H9 (cell line): ENCODE results near the gene PITX1. TPM values are rescaled to one million over a fixed set of nuclear protein-coding genes. Genes with fewer than 3 reads are reported as not detected.

ENCODE experiments used
- DNase-seq: peaks from one replicate; pipeline ENCODE4 v3.0.0-alpha.2; 2017
- H2AFZ ChIP-seq: one replicate; pipeline ENCODE4 v1.6.1; 2013; ENCODE audit warnings: mild to moderate bottlenecking, low read length, control low read depth, moderate library complexity
- H2AK5ac ChIP-seq: 2 replicates; pipeline ENCODE4 v1.6.1; 2013; ENCODE audit warnings: low read length, control low read depth, mixed read lengths; ENCODE audit not compliant: insufficient read length
- H2BK120ac ChIP-seq: one replicate; pipeline ENCODE4 v1.6.1; 2013; ENCODE audit warnings: low read depth, mild to moderate bottlenecking, low read length, control low read depth, inconsistent platforms; ENCODE audit not compliant: poor library complexity, severe bottlenecking
- H2BK12ac ChIP-seq: 2 replicates; pipeline ENCODE4 v1.6.1; 2013; ENCODE audit warnings: low read length, control low read depth, mixed read lengths, low read depth; ENCODE audit not compliant: insufficient read length
- H2BK15ac ChIP-seq: 2 replicates; pipeline ENCODE4 v1.6.1; 2013; ENCODE audit warnings: low read depth, low read length, control low read depth
- H2BK20ac ChIP-seq: one replicate; pipeline ENCODE4 v1.6.1; 2013; ENCODE audit warnings: low read depth, mild to moderate bottlenecking, low read length, control low read depth, inconsistent platforms; ENCODE audit not compliant: poor library complexity, severe bottlenecking
- H2BK5ac ChIP-seq: 2 replicates; pipeline ENCODE4 v1.6.1; 2013; ENCODE audit warnings: low read length, control low read depth, mixed read lengths; ENCODE audit not compliant: insufficient read length
- H3K14ac ChIP-seq: 2 replicates; pipeline ENCODE4 v1.6.1; 2013; ENCODE audit warnings: low read length, control low read depth; ENCODE audit not compliant: insufficient read depth
- H3K18ac ChIP-seq: 2 replicates; pipeline ENCODE4 v1.6.1; 2013; ENCODE audit warnings: low read depth, mild to moderate bottlenecking, mixed read lengths, low read length, control low read depth; ENCODE audit not compliant: insufficient read length
- H3K23ac ChIP-seq: 2 replicates; pipeline ENCODE4 v1.6.1; 2013; ENCODE audit warnings: low read length, control low read depth, mixed read lengths, low read depth; ENCODE audit not compliant: insufficient read length
- H3K23me2 ChIP-seq: 2 replicates; pipeline ENCODE4 v1.6.1; 2013; ENCODE audit warnings: low read depth, mild to moderate bottlenecking, mixed read lengths, low read length, control low read depth; ENCODE audit not compliant: insufficient read length, poor library complexity, severe bottlenecking
- H3K27ac ChIP-seq: 2 replicates; pipeline ENCODE4 v1.5.1; 2013; ENCODE audit warnings: low read length, control low read depth, mixed read lengths, low read depth; ENCODE audit not compliant: insufficient read length
- H3K27me3 ChIP-seq: 2 replicates; pipeline ENCODE4 v1.6.1; 2013; ENCODE audit warnings: low read length, control low read depth, inconsistent platforms; ENCODE audit not compliant: insufficient read depth
- H3K4ac ChIP-seq: 2 replicates; pipeline ENCODE4 v1.6.1; 2013; ENCODE audit warnings: low read depth, mild to moderate bottlenecking, control low read depth, inconsistent platforms, low read length, moderate library complexity
- H3K4me1 ChIP-seq: 2 replicates; pipeline ENCODE4 v1.6.1; 2013; ENCODE audit warnings: low read length, control low read depth, inconsistent platforms; ENCODE audit not compliant: insufficient read depth
- H3K4me2 ChIP-seq: 2 replicates; pipeline ENCODE4 v1.6.1; 2013; ENCODE audit warnings: low read length, control low read depth, mixed read lengths; ENCODE audit not compliant: insufficient read length, insufficient read depth
- H3K56ac ChIP-seq: 2 replicates; pipeline ENCODE4 v1.6.1; 2013; ENCODE audit warnings: low read depth, mild to moderate bottlenecking, mixed read lengths, low read length, control low read depth; ENCODE audit not compliant: insufficient read length
- H3K79me1 ChIP-seq: 2 replicates; pipeline ENCODE4 v1.6.1; 2013; ENCODE audit warnings: low read depth, mild to moderate bottlenecking, moderate library complexity, low read length, control low read depth, inconsistent platforms; ENCODE audit not compliant: insufficient read depth, poor library complexity, severe bottlenecking
- H3K79me2 ChIP-seq: 2 replicates; pipeline ENCODE4 v1.6.1; 2013; ENCODE audit warnings: low read length, control low read depth, inconsistent platforms; ENCODE audit not compliant: insufficient read depth
- H3K9ac ChIP-seq: 2 replicates; pipeline ENCODE4 v1.6.1; 2013; ENCODE audit warnings: low read length, control low read depth, mixed read lengths; ENCODE audit not compliant: insufficient read length; ENCODE audit errors: extremely low read depth
- H3K9me3 ChIP-seq: one replicate; pipeline ENCODE4 v1.6.1; 2013; ENCODE audit warnings: low read depth, low read length, inconsistent platforms; ENCODE audit not compliant: control insufficient read depth
- H3T11ph ChIP-seq: one replicate; pipeline ENCODE4 v1.6.1; 2013; ENCODE audit warnings: mild to moderate bottlenecking, low read length, control low read depth, inconsistent platforms
- H4K20me1 ChIP-seq: one replicate; pipeline ENCODE4 v1.6.1; 2013; ENCODE audit not compliant: control insufficient read depth, insufficient read length, insufficient read depth
- H4K5ac ChIP-seq: 2 replicates; pipeline ENCODE4 v1.6.1; 2013; ENCODE audit warnings: low read depth, mild to moderate bottlenecking, mixed read lengths, low read length, control low read depth; ENCODE audit not compliant: insufficient read length
- H4K8ac ChIP-seq: replicated peaks from 2 replicates; pipeline ENCODE4 v1.6.1; 2013; ENCODE audit warnings: low read length, control low read depth, mixed read lengths, low read depth; ENCODE audit not compliant: insufficient read length
- H4K91ac ChIP-seq: 2 replicates; pipeline ENCODE4 v1.6.1; 2013; ENCODE audit warnings: low read depth, mild to moderate bottlenecking, moderate library complexity, mixed read lengths, low read length, control low read depth; ENCODE audit not compliant: insufficient read length
- H3K27ac Mint-ChIP-seq, 3 experiments: 2 replicates in 2 of 3; 3 replicates in 1 of 3; pipeline ENCODE4 v1.8.0; 2020 to 2021; ENCODE audit warnings: mixed read lengths in 3 of 3, mild to moderate bottlenecking in 1 of 3, moderate library complexity in 1 of 3
- H3K27me3 Mint-ChIP-seq: 2 replicates; pipeline ENCODE4 v1.8.0; 2021; ENCODE audit warnings: low read depth, mild to moderate bottlenecking, moderate library complexity, mixed read lengths
- H3K36me3 Mint-ChIP-seq, 3 experiments: 2 replicates in 2 of 3; 3 replicates in 1 of 3; pipeline ENCODE4 v1.8.0; 2020 to 2021; ENCODE audit warnings: low read depth in 3 of 3, mixed read lengths in 3 of 3; ENCODE audit not compliant: insufficient read depth in 1 of 3
- H3K4me1 Mint-ChIP-seq, 2 experiments: 2 replicates each; pipeline ENCODE4 v1.8.0; 2020; ENCODE audit warnings: mixed read lengths in 2 of 2
- H3K4me3 Mint-ChIP-seq, 2 experiments: 2 replicates in 1 of 2; 3 replicates in 1 of 2; pipeline ENCODE4 v1.8.0; 2020 to 2021; ENCODE audit warnings: mild to moderate bottlenecking in 2 of 2, mixed read lengths in 2 of 2, moderate library complexity in 1 of 2
- H3K9me3 Mint-ChIP-seq, 2 experiments: 2 replicates in 1 of 2; 3 replicates in 1 of 2; pipeline ENCODE4 v1.8.0; 2020; ENCODE audit warnings: mild to moderate bottlenecking in 2 of 2, mixed read lengths in 2 of 2, moderate library complexity in 1 of 2
- WGBS: extraction: QIAGEN DNeasy Blood & Tissue Kit; methylation state at CpG from one replicate; pipeline ENCODE4 v1.1.7; 2013; ENCODE audit warnings: missing lambda C conversion rate, low lambda C conversion rate, mixed read lengths; ENCODE audit not compliant: insufficient read length; ENCODE audit errors: extremely low coverage; 5-methylcytosine and 5-hydroxymethylcytosine counted together
- total RNA-seq: library from RNA; stranded (reverse); gene quantifications from 2 replicates; pipeline ENCODE4 v1.2.1, GENCODE V29; 2021
- TF ChIP-seq, protein P1 (sequence below): fragments of 200-600 bp; sonication (generic); conservative IDR thresholded peaks from 3 replicates; pipeline ENCODE4 v1.8.0; 2021; ENCODE audit warnings: antibody characterized with exemption, mild to moderate bottlenecking

PITX1 gene
- total RNA-seq, 1 experiment from 2014 or later, result not detected

DNA sequence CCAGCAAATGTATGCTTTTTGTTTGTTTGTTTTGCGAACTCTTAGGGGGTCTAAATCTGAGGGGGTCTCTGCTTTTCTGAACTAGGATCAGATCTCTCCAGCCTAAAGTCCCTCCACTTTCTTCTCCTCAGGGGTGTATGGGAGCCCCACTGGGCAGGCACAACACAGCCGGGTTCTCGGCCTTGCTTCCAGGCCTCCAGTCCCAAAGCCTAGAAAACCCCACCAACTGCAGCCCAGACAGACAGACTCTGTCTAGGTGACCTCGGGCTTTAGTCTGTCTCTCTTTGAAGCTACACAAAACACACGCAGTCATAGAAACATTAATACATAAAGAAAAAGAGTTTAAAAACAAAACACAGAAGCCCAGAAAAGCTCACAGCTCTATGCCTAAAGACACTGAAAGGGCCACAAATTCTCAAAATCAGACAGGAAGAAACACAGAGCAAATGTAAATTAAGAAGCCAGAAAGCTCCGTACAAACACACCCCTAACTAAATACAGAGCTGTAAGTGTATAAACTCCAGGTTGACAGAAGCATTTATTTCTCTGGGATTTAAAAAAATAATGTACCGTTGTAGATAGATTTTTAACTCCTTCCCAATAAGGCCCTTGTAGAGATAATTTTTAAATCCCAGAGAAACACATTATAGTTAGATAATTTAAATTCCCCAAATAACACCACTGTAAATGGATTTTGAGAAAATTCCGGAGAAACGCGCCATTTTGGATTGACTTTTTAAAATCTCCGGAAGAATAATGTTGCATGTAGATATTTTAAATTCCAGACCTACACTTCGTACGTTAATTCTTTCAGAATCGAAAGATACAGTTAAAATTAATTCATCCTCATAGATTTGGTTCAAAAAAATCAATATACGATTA lies 2.0 kb downstream of the PITX1 start:
- Histone ChIP-seq H2BK120ac (no peak overlapping the region), H2AFZ (no peak overlapping the region), H4K91ac (no peak overlapping the region), H2BK15ac (no peak overlapping the region), H3T11ph (no peak overlapping the region), H3K4me1 (no peaks in the 10 kb centered on the region), H2BK20ac (no peak overlapping the region), H2AK5ac (no peak overlapping the region), H3K79me1 (no peaks in the 10 kb centered on the region), H3K4me2 (peak overlapping the region; percentile 64), H3K9me3 (no peaks in the 10 kb centered on the region), H3K23ac (no peak overlapping the region), H4K5ac (no peak overlapping the region), H3K9ac (no peak overlapping the region), H3K14ac (no peak overlapping the region), H3K18ac (no peak overlapping the region), H3K4ac (no peak overlapping the region), H3K27ac (no peak overlapping the region), H4K20me1 (no peaks in the 10 kb centered on the region), H3K23me2 (peaks cover 8% of the 10 kb centered on the region), H3K79me2 (no peaks in the 10 kb centered on the region), H3K56ac (no peak overlapping the region), H3K27me3 (peaks cover 93% of the 10 kb centered on the region), H4K8ac (no peak overlapping the region), H2BK5ac (no peak overlapping the region), H2BK12ac (no peak overlapping the region)
- Mint-ChIP-seq H3K27me3 (peaks cover 94% of the 10 kb centered on the region), H3K4me1 (peaks cover 20 to 46% of the 10 kb centered on the region in 2 experiments), H3K27ac (no peak overlapping the region), H3K36me3 (no peaks in the 10 kb centered on the region; a peak in 1 of 7 replicates), H3K9me3 (peaks cover 0 to 10% of the 10 kb centered on the region in 2 experiments; a peak in 2 of 5 replicates), H3K4me3 (peak overlapping the region in 1 of 2 experiments; percentile 75; a peak in 3 of 5 replicates)
- TF ChIP-seq, protein P1, sequence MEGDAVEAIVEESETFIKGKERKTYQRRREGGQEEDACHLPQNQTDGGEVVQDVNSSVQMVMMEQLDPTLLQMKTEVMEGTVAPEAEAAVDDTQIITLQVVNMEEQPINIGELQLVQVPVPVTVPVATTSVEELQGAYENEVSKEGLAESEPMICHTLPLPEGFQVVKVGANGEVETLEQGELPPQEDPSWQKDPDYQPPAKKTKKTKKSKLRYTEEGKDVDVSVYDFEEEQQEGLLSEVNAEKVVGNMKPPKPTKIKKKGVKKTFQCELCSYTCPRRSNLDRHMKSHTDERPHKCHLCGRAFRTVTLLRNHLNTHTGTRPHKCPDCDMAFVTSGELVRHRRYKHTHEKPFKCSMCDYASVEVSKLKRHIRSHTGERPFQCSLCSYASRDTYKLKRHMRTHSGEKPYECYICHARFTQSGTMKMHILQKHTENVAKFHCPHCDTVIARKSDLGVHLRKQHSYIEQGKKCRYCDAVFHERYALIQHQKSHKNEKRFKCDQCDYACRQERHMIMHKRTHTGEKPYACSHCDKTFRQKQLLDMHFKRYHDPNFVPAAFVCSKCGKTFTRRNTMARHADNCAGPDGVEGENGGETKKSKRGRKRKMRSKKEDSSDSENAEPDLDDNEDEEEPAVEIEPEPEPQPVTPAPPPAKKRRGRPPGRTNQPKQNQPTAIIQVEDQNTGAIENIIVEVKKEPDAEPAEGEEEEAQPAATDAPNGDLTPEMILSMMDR, result no peak
- WGBS, result no CpG with 5 or more reads among the region's 15 CpGs
- no peak for DNase-seq
